Hematopoietic multipotent progenitor cell treated with erythropoietin and hydrocortisone succinate and interleukin-3 and kit ligand, for 17 days (in vitro differentiated cells): ENCODE results near the gene ARHGEF28.

ENCODE experiments used
- DNase-seq: peaks from one replicate; pipeline ENCODE4 v3.0.0-alpha.2; 2015; ENCODE audit warnings: low spot score

ARHGEF28 gene

GRCh38 chr5:73776405-73776804 lies 150.4 kb downstream of the ARHGEF28 start:
- DNase-seq = no peak

- no peak for DNase-seq
Measured at GRCh38 chr5:73777192-73777591, 151.2 kb downstream of the ARHGEF28 start.

DNA sequence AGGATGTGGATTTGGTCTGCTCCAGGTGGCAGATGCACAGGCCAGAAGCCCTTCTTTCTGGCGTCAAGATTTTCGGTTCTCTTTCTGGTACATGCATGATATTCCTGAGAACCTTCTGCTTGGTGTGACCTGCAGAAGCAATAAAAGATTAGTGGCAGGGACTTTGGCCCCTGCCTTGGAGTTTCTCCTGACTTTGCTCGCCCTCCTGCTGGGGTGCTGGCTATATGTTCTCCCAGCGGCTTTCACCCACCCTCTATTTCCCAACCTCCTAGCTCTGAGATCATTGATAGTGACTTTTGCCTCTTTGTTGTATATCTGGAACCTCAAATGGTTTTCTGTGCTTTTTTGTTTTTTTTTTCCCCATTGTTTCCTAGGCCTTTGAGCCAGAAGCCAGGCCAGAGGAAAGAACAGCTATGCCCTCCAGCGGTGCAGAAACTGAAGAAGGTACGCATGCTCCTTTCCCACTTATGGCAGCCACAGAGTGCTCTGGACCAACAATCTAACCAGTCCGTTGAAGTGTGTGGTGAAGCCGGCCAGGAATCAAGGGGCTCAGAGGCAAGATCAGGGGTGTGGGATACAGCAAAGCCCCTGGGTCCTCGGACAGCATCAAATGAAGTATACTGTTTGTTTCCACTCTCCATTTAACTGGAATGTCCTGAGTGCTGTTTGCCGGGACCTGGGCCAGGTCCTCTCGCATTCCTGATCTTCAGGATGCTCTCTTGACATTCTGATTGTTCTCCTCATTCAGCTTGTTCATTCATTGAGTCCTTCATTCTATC lies 154.5 kb downstream of the ARHGEF28 start:
- no peak for DNase-seq

- DNase-seq = no peak
Measured at GRCh38 chr5:73781107-73781768, 155.2 kb downstream of the ARHGEF28 start.

DNA sequence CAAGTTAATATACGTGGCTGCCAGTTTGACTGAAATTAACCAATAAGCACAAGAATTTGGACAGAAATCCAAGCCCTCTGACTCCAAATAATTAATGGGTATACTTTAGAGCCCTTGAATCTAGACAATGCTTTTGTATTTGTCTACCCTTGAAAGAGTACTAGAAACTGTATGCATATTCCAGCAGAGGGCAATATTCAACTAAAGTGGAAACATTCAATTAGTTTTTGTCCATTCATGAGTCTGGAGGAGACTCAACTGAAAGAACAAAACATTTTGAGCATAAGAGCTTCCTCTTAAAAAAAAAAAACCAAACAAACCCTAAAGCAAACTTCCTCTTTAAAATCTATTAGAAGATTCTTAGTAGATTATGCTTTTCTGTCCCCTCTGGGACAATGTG lies 157.8 kb downstream of the ARHGEF28 start:
- no peak for DNase-seq

DNA sequence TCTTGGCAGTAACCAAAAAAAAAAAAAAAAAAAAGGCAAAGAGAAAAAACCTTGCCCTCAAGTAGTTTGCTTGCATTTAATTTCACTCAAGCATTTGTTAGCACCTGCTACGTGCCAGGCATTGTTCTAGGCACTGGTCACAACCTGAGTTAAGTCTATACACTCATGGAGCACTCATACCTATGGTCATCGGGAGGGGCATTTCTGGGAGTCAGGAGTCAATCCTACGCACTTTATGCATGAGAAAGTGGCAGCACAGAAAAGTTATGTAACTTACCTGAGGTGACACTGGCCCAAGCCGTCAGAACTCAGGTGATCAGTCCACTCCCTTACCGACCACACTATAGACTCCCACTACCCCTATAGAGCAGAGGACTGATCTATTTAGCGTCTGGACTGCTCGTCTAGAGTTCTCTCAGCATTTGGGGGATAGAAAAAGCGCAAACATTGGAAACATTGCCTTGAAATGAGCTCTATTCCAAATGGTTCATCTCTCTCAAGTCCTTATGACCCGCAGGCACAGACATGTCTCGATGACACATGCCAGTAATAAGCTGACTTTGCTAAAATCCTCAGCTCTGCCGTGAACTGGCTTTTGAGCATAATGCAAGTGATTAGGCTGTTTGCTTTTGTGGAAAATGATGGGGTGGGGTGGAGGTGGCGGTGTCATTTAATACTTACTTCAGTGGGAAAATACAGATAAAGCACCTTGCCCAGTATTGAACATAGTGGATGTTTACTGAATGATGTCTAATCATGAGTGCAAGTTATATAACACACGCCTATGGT lies 160.2 kb downstream of the ARHGEF28 start:
- DNase-seq = no peak

DNA sequence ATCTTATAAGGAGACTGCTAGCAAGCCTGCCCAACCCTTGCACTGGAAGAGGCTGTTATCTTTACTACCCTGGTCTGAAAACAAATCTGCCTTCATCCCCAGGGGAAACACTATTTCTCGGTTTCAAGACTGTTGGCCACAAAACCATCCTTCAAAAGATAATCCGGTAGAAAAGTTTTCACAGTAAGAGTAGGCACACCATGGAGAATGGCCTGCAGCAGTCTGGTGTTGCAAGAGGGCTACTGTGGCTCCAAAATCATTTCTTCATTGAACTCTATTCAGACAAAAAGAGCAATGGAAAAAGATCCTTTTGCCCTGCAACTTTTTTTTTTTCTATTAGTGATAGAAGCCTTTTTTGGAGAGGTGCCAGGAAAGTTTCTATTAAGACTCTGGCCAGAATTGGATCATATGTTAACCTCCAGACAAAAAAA lies 163.9 kb downstream of the ARHGEF28 start:
- DNase-seq = no peak

DNA sequence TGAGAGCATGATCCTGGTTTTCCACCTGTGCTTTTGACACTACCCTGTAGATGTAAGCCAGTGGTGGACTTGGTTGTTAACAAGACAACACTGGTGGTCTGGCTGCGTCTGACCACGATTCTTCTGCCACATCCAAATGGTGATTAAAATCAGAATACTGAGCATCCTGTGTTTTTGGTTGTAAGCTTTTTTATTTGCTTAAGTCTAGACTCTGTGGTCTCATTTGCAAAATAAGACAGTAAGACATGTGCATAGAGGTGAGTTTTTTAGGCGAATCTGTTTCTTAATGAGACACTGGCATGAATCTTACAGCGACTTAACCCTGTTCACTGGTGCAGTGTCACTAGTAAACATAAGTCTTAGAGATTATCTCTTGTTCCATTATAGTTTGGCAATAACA lies 165.4 kb downstream of the ARHGEF28 start:
- DNase-seq = no peak

GRCh38 chr5:73792687-73793320 lies 166.8 kb downstream of the ARHGEF28 start:
- DNase-seq = peak; percentile 62

- DNase-seq = no peak
Measured at GRCh38 chr5:73793911-73794310, 167.9 kb downstream of the ARHGEF28 start.

- DNase-seq = no peak
Measured at GRCh38 chr5:73796164-73797131, 170.5 kb downstream of the ARHGEF28 start.

GRCh38 chr5:73797132-73797510 lies 171.1 kb downstream of the ARHGEF28 start:
- DNase-seq = no peak

- DNase-seq = no peak
Measured at GRCh38 chr5:73799401-73799972, 173.5 kb downstream of the ARHGEF28 start.

GRCh38 chr5:73801686-73802085 lies 175.7 kb downstream of the ARHGEF28 start:
- DNase-seq = no peak

- no peak for DNase-seq
Measured at GRCh38 chr5:73805449-73805848, 179.5 kb downstream of the ARHGEF28 start.

- no peak for DNase-seq
Measured at GRCh38 chr5:73808911-73809310, 182.9 kb downstream of the ARHGEF28 start.

- DNase-seq = no peak
Measured at GRCh38 chr5:73810429-73810828, 184.4 kb downstream of the ARHGEF28 start.

- DNase-seq = no peak
Measured at GRCh38 chr5:73812457-73812856, 186.5 kb downstream of the ARHGEF28 start.

DNA sequence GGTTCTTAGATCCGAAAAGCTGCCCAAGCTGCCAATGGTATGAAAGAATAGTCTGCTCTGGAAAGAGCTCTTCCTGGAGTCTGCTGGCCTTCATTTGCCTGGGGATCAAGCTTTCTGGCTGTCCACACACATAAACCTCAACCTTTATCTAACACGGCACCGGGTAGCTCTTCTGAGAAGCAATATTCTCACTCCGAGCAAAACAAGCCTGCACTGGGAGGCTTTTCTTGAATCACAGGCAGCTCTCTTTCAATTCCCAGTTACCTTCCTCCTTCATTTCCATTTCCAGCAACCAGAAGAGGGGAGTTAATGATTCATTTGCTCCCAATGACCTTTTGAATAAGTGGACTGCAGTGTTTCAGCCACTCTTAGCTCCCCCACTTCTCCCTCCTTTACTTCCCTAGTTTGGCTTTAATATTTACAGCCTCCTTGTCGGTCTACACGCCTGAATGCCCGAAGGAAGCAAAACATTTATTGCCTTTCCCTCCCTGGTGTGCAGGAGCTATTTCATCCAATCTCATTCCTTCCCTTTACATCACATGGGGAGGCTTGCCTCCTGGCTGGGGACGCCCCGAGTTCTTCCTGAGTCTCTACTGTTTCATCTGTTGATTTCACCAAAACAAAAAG lies 187.1 kb downstream of the ARHGEF28 start:
- DNase-seq = no peak

DNA sequence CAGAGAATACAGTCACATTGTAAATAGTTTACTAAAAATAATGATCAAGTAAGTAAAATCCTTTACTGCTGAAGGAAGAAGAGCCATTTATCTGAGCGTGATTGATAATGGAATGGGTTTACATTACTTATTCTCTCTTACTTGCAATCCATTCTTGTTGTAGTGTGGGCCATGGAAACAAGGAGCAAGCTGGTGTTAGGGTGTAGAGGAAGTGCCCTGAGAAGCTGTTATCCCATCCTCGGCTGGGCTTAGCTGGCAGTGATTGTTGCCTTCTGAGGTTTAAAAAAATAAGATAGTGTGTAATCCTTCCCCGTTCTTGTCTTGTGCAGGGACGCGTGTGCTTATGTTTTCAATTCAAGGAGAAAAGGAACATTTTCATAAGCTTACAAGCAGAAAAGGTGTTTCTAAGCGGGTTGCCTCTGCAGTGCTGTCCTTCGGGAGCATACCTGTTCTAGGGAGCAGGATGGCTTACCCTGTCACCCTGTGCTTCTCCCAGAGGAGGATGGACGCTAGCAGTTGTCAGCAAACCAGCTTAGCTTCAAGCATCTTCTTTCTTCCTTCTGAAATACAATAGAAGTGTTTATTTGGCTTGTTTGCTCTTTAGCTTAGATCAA lies 188.3 kb downstream of the ARHGEF28 start:
- no peak for DNase-seq
